Sigmoid colon (tissue), 7 donors: Measurements from ENCODE around the gene SBF2. TPM values are rescaled to one million over a fixed set of nuclear protein-coding genes. Genes with fewer than 3 reads are reported as not detected.
"Not testable (repeated sequence)": the region's sequence is repeated elsewhere in the genome, so short reads cannot be mapped to it uniquely, and the experiment has no call there.

ENCODE experiments used
- DNase-seq: peaks from one replicate; pipeline ENCODE4 v3.0.0-alpha.2; 2019
- H3K27ac ChIP-seq, 4 donors: fragments of 200-600 bp; sonication (generic); one replicate each; pipeline ENCODE4 v1.5.1; 2016 to 2019; ENCODE audit warnings: mild to moderate bottlenecking in 1 of 4
- H3K27me3 ChIP-seq, 3 donors: fragments of 200-600 bp; sonication (generic); one replicate each; pipeline ENCODE4 v1.5.1; 2019; ENCODE audit warnings: mild to moderate bottlenecking in 1 of 3
- H3K36me3 ChIP-seq, 4 donors: fragments of 200-600 bp; sonication (generic); one replicate each; pipeline ENCODE4 v1.5.1; 2016 to 2019
- H3K4me1 ChIP-seq, 4 donors: fragments of 200-600 bp; sonication (generic); one replicate each; pipeline ENCODE4 v1.5.1; 2017 to 2019
- H3K4me3 ChIP-seq, 4 donors: fragments of 200-600 bp; sonication (generic); one replicate each; pipeline ENCODE4 v1.5.1; 2017 to 2019; ENCODE audit warnings: mild to moderate bottlenecking in 2 of 4, moderate library complexity in 1 of 4
- H3K9me3 ChIP-seq, 4 donors: fragments of 200-600 bp in 3 of 4; sonication (generic) in 3 of 4; one replicate each; pipeline versions ENCODE4 v1.5.1 to v1.6.1; 2013 to 2019
- CTCF ChIP-seq, 4 experiments: fragments of 450-650 bp in 3 of 4; fragments of 200-600 bp in 1 of 4; IDR thresholded peaks; one replicate each; pipeline ENCODE4 v1.5.1; 2016 to 2019; ENCODE audit warnings: antibody characterized with exemption in 4 of 4, mild to moderate bottlenecking in 3 of 4, moderate library complexity in 2 of 4
- EP300 ChIP-seq, 4 donors: sonication (generic); formaldehyde crosslinking; IDR thresholded peaks; one replicate each; pipeline ENCODE4 v1.6.1; 2017; ENCODE audit warnings: antibody characterized with exemption in 4 of 4
- POLR2A ChIP-seq, 2 donors: fragments of 450-650 bp; IDR thresholded peaks; one replicate each; pipeline ENCODE4 v1.6.1; 2016; ENCODE audit warnings: antibody characterized with exemption in 2 of 2, mild to moderate bottlenecking in 2 of 2, moderate library complexity in 2 of 2
- POLR2AphosphoS5 ChIP-seq, 4 donors: sonication (generic); formaldehyde crosslinking; IDR thresholded peaks; one replicate each; pipeline ENCODE4 v1.6.1; 2017; ENCODE audit warnings: antibody characterized with exemption in 4 of 4
- WGBS, 2 donors: extraction: QIAGEN DNeasy Blood & Tissue Kit; methylation state at CpG; one replicate each; pipeline ENCODE4 v1.1.7; 2013; 5-methylcytosine and 5-hydroxymethylcytosine counted together
- intact Hi-C: fragments of 100-400 bp; cut with DNase I; formaldehyde crosslinking; loops from one replicate; pipeline ENCODE4 v1.15.1; 2023
- polyA plus RNA-seq, 3 donors: library from polyadenylated mRNA; stranded (reverse); fragments of 200-250 nt; gene quantifications; one replicate each; pipeline ENCODE4 v1.2.3, GENCODE V29; 2013
- total RNA-seq, 4 donors: library from RNA; depleted of rRNA; stranded (reverse); fragments of >200 nt; gene quantifications; one replicate each; pipeline ENCODE4 v1.1.0, GENCODE V29; 2016
- donor health status: healthy with polysubstance abuse.
- donor health status: Bipolar disorder and iron deficiency.
- donor health status: healthy.

The SBF2 gene
- total and polyA plus RNA-seq, 7 donors, result 9.5 to 67.5 (median 47.1) TPM

- TF ChIP-seq EP300 (IDR thresholded peaks at IDR 0.05) (no peak), CTCF (IDR thresholded peaks at IDR 0.05) (no peak), POLR2A (IDR thresholded peaks at IDR 0.05) (no peak), POLR2AphosphoS5 (IDR thresholded peaks at IDR 0.05) (no peak)
- peaks cover 0 to 7% (median 5%) of the 10 kb centered on the region in 4 donors for H3K4me1 ChIP-seq
- H3K27ac ChIP-seq, result no peak overlapping the region
- no peaks in the 10 kb centered on the region for H3K27me3 ChIP-seq
- H3K36me3 ChIP-seq, result no peaks in the 10 kb centered on the region
- no peak overlapping the region for H3K4me3 ChIP-seq
- peaks cover 0 to 10% (median 3%) of the 10 kb centered on the region in 4 donors for H3K9me3 ChIP-seq
- intact Hi-C loops, result no loop called here
- no peak for DNase-seq
- 94 to 95% methylated on average over 5 of the region's 5 CpGs for WGBS, 2 donors
These were observed 197.0 kb downstream of the SBF2 start for GRCh38 chr11:10096987-10097386.

- no peak overlapping the region for H3K27ac ChIP-seq
- intact Hi-C loops, result no loop called here
- peaks cover 0 to 10% (median 3%) of the 10 kb centered on the region in 4 donors for H3K9me3 ChIP-seq
- H3K4me3 ChIP-seq, result no peak overlapping the region
- no peaks in the 10 kb centered on the region for H3K27me3 ChIP-seq
- WGBS, 2 donors, result 89 to 91% methylated on average over 4 of the region's 4 CpGs
- TF ChIP-seq POLR2A (IDR thresholded peaks at IDR 0.05) (no peak), EP300 (IDR thresholded peaks at IDR 0.05) (no peak), POLR2AphosphoS5 (IDR thresholded peaks at IDR 0.05) (no peak), CTCF (IDR thresholded peaks at IDR 0.05) (no peak)
- peaks cover 0 to 4% (median 1%) of the 10 kb centered on the region in 4 donors for H3K4me1 ChIP-seq
- DNase-seq, result no peak
- no peaks in the 10 kb centered on the region for H3K36me3 ChIP-seq
These were observed 198.4 kb downstream of the SBF2 start for GRCh38 chr11:10095412-10096208.

DNA sequence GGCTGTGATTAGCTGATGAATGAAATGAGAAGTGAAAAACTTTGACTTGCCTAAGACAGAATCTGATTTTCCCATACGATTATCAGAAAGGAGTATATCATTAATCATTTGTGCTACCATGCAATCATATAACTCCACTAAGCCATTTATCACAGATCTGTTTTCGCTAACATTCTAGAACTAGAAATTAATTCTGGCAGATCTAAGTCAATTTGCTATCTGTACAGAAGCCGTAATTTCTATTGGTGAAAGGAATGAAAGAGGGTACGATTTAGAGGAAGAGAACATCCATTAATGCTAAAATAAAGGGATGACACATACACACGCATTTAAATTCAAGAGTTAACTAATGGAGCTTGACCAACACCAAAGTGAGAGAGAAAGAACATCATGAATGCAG lies 201.6 kb downstream of the SBF2 start:
- no peak overlapping the region for H3K4me3 ChIP-seq
- intact Hi-C loops, result no loop called here
- no peaks in the 10 kb centered on the region for H3K9me3 ChIP-seq
- TF ChIP-seq EP300 (IDR thresholded peaks at IDR 0.05) (no peak), POLR2AphosphoS5 (IDR thresholded peaks at IDR 0.05) (no peak), POLR2A (IDR thresholded peaks at IDR 0.05) (no peak), CTCF (IDR thresholded peaks at IDR 0.05) (no peak)
- 94 to 95% methylated on average over 5 of the region's 5 CpGs for WGBS, 2 donors
- H3K27ac ChIP-seq, result no peak overlapping the region
- no peaks in the 10 kb centered on the region for H3K27me3 ChIP-seq
- DNase-seq, result no peak
- no peaks in the 10 kb centered on the region for H3K36me3 ChIP-seq
- H3K4me1 ChIP-seq, result peaks cover 0 to 13% (median 9%) of the 10 kb centered on the region in 4 donors

GRCh38 chr11:10091314-10092045 lies 202.5 kb downstream of the SBF2 start:
- no peak for DNase-seq
- 59 to 87% methylated on average over 3 of the region's 3 CpGs for WGBS, 2 donors
- no peak for TF ChIP-seq POLR2AphosphoS5 (IDR thresholded peaks at IDR 0.05)
- TF ChIP-seq EP300 (IDR thresholded peaks at IDR 0.05), result no peak
- TF ChIP-seq POLR2A (IDR thresholded peaks at IDR 0.05), result no peak
- TF ChIP-seq CTCF (IDR thresholded peaks at IDR 0.05), result no peak
- peaks cover 0 to 22% (median 17%) of the 10 kb centered on the region in 4 donors for H3K4me1 ChIP-seq
- H3K27ac ChIP-seq, result no peak overlapping the region
- H3K27me3 ChIP-seq, result no peaks in the 10 kb centered on the region
- H3K4me3 ChIP-seq, result no peak overlapping the region
- intact Hi-C loops, result no loop called here
- H3K36me3 ChIP-seq, result no peaks in the 10 kb centered on the region
- no peaks in the 10 kb centered on the region for H3K9me3 ChIP-seq

DNA sequence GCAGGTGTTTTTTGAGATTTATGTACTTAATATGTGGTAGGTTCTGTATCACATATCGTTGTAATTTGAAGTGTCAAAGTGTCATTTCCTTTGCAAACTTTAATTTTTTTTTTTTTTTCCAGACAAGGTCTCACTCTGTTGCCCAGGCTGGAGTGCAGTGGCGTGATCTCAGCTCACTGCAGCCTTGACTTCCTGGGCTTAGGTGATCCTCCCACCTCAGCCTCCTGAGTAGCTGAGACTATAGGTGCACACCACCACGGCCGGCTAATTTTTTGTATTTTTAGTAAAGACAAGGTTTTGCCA lies 206.1 kb downstream of the SBF2 start:
- intact Hi-C loops, H3K27me3 ChIP-seq, H3K36me3 ChIP-seq, DNase-seq, H3K9me3 ChIP-seq, H3K4me3 ChIP-seq: not testable (repeated sequence)
- H3K4me1 ChIP-seq, result peaks cover 0 to 31% (median 21%) of the 10 kb centered on the region in 4 donors
- 75 to 94% methylated on average over 4 of the region's 4 CpGs for WGBS, 2 donors
- H3K27ac ChIP-seq, result peak overlapping the region in 1 of 4 donors; percentile 42
